Stimulated activated CD4-positive, alpha-beta T cell treated with anti-CD3 and anti-CD28 coated beads, Interleukin-4, amount 100 ng/mL, for 24 hours (primary cell): ENCODE measurements around the gene SPAG4.

Experiments used
- DNase-seq: peaks from one replicate; pipeline ENCODE4 v3.0.0-alpha.2; 2020

SPAG4 gene

DNA sequence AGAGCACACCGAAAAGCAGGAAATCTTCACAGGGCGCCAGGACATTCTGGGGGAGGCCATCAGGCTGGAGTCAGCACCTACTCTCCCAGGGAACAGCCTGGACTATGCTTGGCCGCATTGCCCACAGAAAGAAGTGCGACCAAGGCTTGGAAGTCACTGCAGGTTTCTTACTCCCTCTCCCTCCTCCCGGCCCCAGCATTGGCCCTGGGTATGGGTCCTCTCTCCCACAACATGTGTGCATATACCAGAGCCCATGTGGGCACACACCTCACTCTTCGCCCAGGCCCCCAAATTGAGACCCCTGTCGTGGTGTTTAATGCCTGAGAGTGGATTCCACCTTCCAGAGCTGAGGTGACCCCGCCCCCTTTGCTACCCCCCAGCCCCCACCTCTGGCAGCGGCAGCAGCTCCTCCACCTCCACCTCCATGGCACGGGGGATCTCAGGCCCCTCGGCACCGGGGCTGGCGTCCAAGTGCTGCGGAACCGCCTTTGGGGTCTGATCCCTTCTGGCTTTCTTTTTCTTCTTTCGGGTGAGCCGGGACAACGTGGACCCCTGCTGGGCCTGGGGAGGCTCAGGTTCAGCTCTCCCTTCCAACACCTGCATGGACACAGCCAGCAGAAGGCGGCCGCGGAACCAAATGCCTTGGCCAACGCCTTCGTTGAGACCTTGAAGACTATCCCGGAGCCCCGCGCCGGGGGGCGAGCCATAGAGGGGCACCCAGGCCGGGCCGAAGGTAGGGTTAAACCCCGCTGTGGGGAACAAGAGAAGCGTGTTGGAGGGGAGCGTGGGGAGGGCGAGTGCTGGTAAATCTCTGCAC lies 15.2 kb upstream of the SPAG4 start:
- DNase-seq, result no peak

DNA sequence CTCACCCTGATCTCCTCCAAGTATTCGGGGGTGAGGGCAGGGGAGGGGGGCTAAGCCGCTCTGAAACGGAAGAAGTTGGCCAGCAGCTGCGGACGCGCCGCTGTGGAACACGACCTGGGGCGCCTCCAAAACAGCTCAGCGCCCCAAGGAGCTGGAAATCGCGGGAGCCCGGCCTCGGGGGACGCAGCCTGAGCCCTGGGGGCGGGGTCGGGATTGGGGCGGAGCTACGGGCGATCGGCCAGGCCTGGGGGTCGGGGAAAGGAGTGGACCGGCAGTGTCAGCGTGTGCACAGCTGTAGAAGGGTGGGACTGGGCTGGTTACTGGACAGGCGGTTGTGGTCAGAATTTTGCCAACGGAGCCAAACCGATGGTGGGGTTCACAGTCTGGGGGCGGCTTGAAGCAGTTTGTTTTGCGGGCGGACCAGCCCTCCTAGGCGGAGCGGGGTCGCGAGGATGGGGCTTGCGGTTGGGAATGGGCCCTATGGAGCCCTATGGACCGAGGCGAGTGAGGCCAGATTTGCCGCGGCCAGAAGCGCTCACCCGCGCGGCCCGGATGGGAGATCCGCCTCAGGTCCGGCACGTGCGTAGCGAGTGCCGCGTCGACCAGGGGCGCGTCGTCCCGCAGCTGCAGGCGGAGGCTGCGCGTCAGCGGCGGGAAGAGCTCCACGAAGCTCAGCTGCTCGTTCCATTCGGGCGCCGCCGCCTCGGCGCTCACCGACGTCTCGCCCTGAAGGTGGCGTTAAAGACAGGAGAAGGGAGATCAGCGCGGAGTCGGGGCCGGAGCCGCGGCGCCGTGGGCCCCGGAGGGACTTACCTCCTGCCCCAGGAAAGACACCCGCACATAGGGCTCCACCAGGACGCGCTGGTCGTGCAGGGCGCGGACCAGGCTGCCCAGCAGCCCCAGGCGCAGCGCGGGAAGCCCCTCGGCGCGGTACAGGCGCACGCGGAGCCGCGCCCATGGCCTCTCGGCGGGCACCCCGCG lies 14.3 kb upstream of the SPAG4 start:
- peak; percentile 80 for DNase-seq

DNA sequence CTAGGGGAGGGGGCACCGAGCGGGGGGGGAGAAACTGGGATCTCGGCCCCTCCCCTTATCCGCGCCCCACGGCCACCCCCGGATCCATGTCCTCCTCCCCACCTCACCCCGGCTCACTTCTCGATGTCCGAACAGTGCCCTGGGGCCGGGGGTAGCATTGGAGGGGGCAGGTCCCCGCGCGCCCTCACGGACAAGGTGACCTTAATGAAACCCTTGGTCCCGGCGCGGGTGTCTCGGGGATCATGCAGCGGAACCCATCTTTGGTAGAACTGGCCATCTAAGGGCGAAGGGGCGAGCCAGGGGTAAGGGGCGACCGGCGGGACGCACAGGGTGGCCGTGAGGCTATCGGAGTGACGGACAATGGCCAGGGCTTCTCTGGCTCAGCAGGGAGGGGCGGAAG lies 13.6 kb upstream of the SPAG4 start:
- DNase-seq, result no peak

DNA sequence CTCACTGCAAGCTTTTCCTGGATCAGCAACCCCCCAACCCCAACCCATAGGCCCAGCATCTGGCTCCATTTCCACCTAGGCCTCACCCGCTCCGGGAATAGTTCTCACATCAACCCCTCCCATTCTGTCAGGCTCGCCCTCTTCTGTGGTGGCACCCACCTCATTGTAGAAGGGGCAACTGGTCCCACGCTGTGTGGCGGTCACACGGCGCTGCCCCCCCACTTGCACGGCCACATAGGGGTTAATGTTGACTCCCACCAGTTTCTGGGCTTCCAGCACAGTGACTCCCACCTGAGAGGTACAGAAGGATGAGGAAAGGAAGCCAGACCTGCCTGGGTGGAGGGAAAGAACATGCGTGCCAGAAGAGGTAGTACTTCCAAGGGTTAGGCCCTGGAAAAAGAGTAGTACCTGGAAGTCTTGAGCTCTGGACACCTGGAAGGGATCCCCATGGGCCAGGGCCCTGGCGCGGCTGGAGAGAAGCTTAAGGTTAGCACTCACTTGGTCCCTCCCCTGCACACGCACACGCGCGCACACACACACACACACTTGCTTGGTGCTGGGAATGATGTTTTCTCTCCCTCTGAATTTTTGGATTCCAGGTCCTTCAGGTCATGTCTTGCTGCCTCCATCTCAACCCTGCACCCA lies 12.7 kb upstream of the SPAG4 start:
- DNase-seq, result no peak

DNA sequence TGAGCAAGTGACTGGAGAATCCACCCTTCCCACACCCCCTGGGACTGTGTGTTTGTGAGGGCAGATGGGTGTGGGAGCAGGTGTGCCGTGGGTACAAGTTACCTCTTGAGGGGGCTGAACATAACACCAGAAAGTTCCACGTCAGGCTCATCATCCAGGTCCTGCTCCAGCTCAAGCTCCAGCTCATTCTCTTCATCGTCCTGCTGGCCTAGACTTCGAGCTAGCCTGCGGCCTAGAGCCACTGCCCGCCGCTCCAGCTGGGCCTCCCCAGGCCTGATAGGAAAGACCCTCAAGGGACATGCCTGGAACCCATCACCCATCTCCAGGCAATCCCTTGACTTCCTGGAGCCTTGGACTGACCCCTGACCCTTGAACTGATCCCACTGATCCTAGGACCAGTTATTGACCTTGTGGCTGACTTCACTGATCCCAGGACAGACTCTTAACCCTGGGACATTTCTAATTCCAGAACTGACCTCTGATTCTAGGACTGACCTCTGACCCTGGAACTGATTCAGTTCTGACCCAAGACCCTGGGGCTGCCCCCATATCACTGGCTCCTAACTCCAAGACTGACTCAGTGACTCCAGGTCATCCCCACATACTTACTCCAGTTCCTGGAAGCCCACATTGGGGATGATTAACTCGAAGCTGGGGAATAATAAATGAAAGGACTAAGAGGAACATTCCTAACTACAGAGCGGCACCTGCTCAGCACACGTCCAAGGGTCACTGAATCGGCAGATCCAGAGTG lies 11.8 kb upstream of the SPAG4 start:
- no peak for DNase-seq

DNA sequence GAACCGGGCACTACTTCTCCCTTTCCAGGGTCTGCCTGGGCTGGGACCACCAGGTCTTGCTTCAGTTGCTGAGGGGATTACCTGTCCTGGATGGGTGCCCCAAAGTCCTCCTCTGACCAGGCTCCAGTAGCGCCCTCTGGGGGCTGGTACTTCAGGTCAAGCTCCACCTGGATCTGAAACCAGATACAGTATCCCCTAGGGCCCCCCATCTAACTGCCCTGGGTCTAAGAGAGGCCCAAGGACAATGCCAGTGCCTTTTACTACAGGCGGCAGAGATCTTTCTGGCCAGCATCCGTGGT lies 11.2 kb upstream of the SPAG4 start:
- no peak for DNase-seq

DNA sequence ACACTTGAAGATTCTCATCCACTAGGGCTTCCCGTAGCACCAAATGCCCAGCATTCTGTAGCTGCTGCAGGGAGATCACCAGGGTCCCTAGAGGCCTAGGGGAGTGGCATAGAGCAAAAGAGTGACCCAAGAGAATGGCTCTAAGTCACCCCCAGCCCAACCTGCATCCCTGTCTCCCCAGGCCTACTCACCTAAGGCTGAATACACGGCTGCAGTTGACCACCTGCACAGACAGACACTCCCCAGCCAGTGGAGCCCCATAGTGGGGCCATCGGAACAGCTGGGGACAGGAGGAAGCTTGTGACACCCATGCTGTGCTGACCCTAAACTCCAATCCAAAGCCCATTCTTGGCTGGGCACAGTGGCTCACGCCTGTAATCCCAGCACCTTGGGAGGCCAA lies 9.5 kb upstream of the SPAG4 start:
- DNase-seq, result no peak

DNA sequence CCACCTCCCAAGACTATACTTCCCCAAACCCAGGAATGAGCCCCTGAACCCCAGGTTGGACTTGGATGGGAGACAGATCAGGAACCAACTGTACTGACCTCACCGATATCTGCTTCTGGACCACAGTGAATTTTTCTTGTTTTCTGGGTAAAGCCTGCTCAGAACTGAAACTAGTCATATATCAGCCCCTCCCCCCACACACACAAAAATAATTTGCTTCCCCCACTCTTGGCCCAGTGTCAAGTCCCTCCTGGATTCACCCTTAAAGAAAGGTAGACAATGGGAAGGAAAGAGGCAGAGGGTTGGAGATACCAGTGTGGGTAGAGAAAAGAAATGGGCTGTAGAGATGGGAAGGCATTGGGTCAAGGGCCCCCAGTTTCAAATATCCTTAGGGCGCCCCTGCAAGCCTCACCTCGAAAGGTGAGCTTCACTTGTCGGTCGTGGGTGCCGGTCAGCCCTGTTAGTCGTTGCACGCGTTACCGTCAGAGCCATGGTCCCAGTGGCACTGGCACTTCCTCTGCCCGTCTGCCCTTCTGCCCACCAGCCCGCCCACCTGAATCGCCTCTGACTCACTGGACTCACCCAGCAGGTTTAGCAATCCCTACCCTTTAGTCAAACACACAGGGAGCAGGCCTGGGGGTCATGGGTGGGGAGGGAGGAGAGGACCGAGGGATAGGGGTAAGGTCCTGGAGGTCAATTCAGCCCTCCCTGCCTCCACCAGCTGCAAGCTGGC lies 8.5 kb upstream of the SPAG4 start:
- DNase-seq, result no peak

DNA sequence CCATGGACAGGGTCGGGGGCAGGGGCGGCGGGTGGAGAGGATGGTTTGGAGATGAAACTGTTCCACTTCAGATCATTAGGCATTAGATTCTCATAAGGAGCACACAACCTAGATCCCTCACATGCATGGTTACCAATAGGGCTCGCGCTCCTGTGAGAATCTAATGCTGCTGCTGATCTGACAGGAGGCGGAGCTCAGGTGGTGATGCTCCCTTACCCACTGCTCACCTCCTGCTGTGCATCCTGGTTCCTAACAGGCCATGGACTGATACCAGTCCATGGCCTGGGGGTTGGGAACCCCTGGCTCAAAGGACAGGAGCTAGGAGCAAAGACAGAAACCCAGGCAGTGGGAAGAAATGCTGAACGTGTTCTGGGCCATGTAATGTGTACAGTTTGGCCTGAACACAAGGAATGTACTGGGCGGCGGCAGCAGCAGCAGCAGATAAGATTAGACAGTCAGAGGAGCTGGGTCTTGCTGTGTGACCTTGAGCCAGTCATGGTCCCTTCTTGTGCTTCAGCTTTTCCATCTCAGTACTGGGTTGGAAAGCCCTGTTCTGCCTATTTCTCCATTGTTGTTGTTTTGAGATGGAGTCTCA lies 4.7 kb upstream of the SPAG4 start:
- DNase-seq, result no peak

DNA sequence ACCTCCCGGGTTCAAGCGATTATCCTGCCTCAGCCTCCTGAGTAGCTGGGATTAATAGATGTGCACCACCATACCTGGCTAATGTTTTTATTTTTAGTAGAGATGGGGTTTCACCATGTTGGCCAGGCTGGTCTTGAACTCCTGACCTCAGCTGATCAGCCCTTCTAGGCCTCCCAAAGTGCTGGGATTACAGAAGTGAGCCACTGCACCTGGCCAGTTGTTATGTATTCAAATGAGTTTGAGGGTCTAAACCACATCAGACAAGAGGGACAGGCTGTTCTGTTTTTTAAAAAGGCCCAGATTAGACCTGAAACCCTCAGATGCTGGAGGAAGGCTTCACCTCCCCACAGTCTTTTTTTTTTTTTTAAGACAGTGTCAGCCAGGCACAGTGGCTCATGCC lies 4.1 kb upstream of the SPAG4 start:
- no peak for DNase-seq

DNA sequence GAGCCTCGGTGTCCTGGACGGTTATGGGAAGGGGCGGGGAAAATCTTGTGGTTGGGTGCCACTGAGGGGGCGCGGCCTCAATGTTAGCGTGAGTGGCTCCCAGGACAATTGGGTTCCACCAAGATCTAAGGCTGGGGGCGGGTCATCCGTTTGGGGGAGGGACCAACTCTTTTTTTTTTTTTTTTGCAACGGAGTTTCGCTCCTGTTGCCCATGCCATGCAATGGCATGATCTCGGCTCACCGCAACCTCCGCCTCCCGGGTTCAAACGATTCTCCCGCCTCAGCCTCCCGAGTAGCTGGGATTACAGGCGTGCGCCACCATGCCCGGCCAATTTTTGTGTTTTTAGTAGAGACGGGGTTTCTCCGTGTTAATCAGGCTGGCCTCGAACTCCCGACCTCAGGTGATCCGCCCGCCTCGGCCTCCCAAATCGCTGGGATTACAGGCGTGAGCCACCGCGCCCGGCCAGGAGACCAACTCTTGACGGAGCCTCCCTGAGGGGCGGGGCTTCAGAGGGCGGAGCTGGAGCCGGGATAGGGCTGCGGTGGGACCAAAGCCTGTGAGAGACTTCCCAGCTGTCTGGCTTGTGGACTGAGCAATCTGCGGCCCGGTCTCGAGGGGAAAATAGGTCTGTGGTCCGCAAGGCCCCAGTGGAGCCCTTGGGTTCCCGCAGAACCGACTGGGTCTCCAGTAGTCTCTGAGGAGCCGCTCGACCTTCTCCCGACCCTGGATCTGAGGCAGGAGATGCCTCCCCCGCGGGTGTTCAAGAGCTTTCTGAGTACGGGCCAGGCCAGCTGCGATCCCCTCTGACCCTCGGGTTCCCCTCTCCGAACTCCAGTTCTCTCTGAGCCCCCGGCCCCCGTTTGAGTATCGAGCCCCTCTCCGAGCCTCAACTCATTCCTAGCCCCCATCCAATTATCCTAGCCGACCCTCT lies 1.1 kb downstream of the SPAG4 start:
- peak; percentile 52 for DNase-seq

DNA sequence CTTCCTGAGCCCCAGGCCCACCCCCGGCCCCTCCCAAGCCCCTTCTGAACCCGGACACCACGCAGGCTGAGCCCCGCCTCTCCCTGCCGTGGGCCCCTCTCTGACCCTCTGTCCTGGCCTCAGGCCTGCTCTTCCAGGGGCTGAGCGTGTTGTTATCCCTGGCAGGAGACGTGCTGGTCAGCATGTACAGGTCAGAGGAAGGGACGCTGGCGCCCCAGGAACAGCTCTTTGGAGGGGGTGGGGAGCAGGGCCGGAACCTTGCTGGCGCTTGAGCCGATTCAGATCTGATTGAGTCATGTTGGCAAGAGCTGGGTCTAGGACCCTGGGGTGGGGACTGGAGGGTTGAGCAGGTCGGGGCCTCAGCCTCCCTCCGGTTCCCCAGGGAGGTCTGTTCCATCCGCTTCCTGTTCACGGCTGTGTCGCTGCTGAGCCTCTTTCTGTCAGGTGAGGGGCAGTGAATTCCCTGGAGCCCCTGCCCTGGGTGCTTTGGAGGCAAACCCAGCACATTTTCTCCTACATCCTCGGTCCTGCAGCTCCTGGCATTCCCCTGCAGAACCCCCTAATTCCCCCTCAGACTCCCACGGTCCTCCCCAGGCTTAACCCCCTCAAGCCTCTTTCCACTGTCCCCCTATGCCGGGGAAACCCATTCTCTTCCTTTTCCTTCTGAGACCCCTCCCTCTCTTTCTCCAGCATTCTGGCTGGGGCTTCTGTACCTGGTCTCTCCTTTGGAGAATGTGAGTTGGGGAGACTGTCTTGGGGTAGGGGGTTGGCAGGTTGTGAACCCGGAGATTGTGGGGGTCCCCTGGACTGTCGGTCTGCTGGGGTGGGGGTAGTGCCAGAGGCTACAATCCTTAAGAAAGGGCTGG lies 2.0 kb downstream of the SPAG4 start:
- DNase-seq, result peak; percentile 46

DNA sequence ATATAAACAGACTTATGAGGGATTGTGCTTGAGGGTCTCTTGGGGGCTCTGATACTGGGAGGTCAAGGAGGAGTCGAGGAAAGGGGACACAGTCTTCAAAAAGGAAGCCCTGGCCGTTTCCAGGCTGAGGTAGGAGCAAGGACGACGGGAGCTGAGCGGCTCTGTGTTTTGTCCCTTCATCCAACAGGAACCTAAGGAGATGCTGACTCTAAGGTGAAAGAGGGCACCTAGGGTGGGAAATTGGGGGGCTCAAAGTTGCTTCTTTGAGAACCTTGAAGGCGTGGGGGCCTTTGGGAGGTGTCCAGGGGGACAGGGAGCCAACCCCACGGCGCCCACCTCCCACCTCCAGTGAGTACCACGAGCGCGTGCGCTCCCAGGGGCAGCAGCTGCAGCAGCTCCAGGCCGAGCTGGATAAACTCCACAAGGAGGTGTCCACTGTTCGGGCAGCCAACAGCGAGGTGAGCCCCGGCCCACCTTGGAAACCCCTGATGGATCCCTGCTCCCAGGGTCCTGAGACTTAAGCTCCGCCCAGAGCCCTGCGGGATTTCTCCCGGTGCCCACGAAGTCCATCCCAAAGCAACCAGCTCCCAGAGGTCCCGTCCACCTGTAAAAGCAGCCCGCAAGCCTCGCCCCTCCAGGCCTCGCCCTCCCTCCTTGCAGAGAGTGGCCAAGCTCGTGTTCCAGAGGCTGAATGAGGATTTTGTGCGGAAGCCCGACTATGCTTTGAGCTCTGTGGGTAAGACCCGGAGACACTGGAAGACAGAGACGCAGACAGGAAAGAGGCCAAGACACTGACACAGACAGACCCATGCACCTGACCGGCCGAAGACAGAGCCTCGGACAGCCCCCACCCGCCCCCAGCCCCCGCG lies 2.9 kb downstream of the SPAG4 start:
- DNase-seq, result peak; percentile 14

DNA sequence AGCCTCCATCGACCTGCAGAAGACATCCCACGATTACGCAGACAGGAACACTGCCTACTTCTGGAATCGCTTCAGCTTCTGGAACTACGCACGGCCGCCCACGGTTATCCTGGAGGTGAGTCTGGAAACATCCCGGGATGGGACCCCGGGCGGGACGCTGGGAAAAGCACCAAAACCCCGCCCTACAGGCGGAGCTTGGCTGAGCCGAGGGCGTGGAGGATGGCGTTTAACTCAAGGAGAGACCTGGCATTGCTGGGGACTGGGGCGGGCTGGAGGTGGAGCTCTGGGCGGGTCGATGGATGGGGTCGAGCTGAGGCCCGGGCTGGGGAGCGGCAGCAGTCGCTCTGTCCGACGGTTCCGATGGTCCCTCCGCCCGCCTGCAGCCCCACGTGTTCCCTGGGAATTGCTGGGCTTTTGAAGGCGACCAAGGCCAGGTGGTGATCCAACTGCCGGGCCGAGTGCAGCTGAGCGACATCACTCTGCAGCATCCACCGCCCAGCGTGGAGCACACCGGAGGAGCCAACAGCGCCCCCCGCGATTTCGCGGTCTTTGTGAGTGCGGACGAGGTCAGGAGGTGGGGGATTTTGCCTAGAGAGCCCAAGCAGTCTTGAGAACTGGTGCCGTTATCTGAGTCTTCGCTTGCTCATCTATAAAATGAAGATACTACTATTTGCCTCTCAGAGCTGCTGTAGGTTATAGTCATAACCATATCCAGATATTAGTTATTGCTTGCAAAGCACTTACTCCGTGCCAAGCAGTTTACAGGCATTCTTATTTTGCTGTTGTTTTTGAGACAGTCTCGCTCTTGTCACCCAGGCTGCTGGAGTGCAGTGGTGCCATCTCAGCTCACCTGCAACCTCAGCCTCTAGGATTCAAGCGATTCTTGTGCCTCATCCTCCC lies 3.8 kb downstream of the SPAG4 start:
- peak; percentile 86 for DNase-seq

DNA sequence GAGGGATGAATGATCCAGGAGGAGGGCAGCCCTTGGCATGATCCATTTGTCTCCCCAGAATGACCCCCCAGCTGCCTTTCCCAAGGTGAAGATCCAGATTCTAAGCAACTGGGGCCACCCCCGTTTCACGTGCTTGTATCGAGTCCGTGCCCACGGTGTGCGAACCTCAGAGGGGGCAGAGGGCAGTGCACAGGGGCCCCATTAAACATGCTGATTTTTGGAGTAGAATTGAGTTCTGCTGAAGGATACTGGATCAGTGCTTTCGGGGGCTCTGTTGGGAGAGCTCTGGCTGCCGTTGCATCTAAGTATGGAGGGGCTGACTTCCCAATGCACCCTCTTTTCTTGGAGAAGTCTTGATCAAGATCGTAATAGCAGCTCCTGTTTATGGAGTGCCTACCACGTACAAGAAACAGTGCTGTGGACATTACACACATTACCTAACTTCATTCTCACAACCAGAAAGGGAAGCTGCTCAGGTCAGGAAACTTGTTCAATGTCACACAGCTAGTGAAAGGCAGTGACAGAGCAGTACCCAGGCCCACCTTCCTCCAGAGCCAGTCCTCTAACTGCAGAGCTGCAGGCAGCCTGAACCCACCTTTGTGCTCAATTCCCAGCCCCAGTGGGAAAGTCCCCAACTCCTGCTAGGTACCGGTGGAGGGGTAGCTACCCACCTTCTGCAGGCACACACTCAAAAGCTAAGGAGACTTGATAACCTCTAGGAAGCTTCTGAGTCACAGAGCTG lies 5.4 kb downstream of the SPAG4 start:
- no peak for DNase-seq

DNA sequence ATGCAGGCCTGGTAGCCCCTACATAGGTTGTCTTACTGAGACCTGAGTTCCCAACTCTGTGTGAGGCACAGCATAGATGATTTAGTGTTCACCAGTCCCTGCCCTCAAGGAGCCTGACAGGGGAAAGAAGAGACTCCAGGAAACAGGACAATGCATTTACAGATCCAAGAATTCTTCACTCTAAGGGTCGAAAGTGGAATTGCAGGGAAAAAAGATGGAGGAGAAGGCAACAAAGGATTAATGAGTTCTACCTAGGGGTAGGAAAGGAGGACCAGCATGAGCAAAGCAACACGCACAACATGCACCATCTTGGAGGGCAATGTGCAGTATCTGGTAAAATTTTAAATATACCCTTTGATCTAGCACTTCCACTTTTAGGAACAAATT lies 5.9 kb downstream of the SPAG4 start:
- DNase-seq, result no peak
